DOHH2 (cell line): ENCODE data around the gene APOH.

ENCODE experiments used
- EZH2phosphoT487 ChIP-seq: fragments of 200-600 bp; sonication (generic); IDR thresholded peaks from 2 replicates; pipeline ENCODE4 v1.6.1; 2017; ENCODE audit warnings: borderline replicate concordance, mild to moderate bottlenecking, antibody characterized with exemption, low read length, moderate library complexity, mixed read lengths
- TF ChIP-seq, protein P1 (sequence below): fragments of 200-600 bp; sonication (generic); IDR thresholded peaks from one replicate; pipeline ENCODE4 v1.5.1; 2014; ENCODE audit warnings: antibody characterized with exemption, mild to moderate bottlenecking, low read depth, low read length; ENCODE audit not compliant: poor library complexity, severe bottlenecking

DNA sequence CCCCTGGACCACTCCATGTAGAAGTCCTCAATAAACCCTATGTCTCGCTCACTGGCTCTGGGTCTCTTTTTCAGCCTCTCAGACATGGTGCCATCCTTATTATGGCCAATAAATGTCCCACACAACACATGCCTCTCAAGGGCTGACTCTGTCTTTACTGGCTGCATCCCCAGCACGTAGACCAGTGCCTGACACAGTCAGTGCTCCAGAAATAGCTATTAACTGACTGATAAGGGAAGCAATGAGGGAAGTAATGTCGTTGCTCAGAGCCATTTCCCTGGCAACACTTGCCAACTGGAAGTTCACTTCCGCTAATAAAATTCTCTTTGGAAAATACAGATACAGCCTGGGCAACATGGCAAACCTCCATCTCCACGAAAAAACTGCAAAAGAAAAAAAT, 19.1 kb upstream of the APOH start:
- TF ChIP-seq, protein P1, sequence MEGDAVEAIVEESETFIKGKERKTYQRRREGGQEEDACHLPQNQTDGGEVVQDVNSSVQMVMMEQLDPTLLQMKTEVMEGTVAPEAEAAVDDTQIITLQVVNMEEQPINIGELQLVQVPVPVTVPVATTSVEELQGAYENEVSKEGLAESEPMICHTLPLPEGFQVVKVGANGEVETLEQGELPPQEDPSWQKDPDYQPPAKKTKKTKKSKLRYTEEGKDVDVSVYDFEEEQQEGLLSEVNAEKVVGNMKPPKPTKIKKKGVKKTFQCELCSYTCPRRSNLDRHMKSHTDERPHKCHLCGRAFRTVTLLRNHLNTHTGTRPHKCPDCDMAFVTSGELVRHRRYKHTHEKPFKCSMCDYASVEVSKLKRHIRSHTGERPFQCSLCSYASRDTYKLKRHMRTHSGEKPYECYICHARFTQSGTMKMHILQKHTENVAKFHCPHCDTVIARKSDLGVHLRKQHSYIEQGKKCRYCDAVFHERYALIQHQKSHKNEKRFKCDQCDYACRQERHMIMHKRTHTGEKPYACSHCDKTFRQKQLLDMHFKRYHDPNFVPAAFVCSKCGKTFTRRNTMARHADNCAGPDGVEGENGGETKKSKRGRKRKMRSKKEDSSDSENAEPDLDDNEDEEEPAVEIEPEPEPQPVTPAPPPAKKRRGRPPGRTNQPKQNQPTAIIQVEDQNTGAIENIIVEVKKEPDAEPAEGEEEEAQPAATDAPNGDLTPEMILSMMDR = no peak
- TF ChIP-seq EZH2phosphoT487 = no peak
